NCI-H187 (cell line): Measurements from ENCODE around the gene CEP68.
"Not testable (repeated sequence)": the region's sequence is repeated elsewhere in the genome, so short reads cannot be mapped to it uniquely, and the experiment has no call there.

Experiments
- DNase-seq, 2 experiments: peaks; one replicate each; lab custom pipeline; 2025; lab: John Stamatoyannopoulos, UW

Gene CEP68

DNA sequence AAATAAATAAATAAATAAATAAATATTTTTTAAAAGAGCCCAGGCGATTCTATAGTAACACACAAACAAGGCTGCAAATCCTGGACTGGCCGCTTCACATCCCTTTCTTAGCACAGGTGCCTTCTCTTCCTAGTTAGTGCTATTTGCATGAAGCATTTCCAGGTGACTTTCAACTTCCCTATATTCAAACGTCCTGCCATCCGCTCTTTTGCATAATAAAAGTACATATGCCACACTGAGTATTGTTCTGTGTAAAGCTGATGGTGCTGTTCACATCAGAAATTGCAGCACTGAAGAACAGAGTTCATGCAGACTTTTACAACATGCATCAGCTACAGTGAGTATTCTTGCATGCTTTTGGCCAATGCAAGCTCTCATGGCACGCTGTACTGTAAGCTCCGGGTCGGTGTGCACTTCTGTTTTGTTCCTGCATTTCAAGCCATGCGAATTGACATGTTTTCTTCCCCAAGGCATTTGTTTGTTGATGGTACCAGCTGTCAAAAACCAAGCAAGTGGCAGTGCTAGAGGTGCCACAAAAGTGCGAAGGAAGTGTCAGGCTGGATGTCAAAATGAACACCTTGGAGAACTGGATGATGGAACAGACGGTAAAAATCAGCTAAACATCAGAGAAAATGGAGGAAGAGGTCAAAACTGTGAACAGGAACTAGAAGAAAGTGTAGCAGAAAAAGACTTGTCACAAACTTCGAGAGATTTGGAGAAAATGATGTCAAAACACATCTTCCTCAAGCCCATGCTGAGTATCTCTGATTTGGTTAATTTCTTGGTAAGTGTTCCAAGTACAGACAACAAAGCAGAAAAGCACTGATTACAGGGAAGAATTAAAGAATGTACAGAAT lies 25.5 kb upstream of the CEP68 start:
- DNase-seq: no peak

DNA sequence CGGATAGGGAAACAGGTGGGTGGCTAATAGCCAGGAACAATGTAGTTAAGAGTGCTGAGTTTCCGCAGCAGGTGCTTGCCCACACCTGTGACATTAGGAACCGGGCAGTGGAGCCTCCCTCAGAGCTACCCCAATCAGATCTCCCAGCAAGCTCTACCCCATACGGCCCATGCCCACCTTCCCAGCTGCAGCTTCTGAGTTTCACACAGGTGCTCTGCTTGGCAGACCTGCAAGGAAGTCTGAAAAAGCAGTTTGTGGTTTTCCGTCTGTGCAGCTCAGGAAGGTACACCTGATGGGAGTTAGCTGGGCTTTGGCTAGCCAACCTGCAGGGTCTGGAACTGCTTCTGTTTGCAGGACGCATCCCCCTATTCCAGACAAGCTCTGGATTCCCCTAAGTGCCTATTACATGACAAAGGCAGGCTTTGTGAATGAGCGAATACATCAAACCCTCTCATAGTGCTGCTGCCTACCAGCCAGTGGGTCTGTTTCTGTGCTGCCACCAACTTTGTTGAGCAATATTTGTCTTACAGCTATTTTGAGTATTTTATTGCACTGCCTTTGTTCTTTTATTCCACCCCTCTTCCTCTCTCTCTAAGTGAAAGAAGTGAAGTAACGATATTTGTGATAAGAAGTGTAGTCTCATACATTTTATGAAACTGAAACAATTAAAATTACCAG lies 24.7 kb upstream of the CEP68 start:
- DNase-seq: no peak

DNA sequence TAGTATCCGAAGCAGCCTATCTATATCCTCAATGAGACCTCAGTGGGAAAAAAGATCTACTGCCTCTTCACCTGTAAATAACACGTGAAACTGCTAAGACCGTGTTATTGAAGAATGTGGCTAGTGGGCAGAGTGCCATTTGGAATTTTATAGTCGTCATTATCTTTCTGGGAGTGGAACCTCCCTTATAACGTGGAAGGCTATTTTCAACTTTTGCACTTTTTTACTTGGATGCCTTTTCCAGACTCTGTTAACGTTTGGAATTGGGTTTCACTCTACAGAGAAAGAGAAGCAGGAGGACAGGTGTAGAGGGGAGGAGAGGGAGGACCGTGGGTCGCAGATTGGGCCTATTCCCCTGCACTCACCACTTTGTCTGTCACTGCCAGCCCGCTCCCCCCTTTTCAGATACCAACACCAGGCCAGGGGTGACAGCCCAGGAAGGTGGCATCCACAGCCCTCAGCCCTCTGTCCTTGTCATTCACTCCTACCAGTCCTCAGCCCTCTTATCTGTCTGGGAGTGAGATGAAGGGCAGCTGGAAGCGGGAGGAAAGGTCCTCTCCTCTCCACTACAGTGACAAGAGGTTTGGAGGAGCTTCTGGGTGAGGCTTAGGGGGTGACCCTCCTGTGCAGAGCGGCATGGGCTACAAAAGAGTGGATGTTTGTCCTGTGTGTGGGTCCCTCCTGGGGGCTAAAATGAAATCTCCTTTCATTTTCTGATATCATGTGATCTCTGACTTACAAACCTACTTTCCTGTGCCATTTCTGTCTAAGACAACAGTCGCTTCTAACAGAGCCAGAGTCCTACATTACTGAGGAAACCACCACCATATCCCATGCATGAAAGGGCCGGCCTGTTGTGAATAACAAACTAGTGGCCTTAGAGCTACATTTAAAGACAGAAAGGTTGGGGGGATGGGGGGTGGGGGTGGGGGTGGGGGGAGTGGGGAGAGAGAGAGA lies 23.9 kb upstream of the CEP68 start:
- DNase-seq: no peak

DNA sequence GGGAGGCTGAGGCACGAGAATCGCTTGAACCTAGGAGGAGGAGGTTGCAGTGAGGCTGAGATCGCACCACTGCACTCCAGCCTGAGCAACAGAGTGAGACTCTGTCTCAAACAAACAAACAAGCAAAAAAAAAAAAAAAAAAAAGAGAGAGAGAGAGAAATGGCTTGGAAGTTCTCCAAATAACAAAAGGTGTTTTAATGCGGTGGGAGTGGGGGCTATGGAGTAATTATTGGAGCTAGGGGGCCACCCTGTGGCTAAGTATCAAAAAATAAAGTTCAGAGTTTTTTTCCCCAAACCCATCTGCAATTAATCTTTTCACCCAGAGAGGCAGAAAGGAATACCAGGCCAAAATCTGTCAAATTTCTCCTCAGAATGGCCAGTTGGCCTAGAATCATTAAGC lies 23.0 kb upstream of the CEP68 start:
- no peak for DNase-seq

DNA sequence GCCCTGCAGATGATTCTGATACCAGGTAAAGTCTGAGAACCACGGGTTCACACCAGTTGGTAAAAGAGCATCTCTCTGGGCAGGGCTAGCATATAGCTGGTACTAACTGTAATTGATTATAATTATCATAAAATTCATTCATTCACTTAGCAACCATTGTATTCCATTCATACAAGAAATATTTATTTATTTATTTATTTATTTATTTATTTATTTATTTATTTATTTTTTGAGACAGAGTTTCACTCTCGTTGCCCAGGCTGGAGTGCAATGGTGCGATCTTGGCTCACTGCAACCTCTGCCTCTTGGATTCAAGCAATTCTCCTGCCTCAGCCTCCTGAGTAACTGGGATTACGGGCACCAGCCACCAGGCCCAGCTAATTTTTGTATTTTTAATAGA lies 22.5 kb upstream of the CEP68 start:
- DNase-seq: not testable (repeated sequence)

DNA sequence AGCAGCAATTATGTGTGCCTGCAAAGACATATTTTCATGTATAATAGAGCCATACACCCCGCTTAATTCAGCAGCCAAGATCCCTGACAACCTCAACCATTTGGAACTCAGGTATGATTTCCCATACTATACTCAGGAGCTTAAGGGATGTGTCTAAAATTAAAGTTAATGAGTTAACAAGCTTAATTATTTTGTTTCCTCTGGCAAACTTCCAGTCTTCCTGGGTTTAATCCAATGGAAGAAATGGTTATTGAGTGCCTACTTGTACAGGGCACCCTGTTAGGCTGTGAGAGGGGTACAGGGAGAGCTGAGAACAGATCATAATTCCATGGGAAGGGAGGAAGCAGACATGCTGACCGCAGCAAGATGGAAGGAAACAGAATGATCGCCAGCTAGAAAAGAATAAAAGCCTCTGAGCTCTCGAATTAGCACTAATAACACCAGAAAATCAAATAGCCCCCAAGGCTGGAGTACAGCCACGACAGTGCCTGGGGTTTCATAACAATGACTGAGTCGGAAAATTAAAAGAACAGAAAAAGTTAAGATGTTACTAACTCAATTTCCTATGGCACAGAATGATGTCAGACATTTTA lies 20.8 kb upstream of the CEP68 start:
- no peak for DNase-seq

DNA sequence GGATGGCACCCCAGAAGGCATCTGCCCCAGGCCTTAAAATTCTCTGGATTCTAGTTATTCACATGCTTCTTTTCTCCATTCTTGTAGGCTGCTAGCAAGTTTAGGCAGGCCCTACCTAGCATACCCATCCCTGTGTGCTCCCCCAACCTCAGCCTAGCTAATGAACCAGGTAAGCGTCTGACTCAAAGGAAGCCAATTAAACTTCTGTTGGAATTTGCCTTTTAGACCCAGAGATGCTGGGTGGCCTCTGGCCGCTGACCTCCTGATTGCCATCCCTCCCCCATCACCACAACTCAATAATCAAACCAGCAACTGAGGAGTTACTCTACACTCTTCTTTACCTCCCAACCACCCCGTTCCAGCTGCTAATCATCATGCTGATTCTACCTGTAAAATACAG lies 19.0 kb upstream of the CEP68 start:
- no peak for DNase-seq

DNA sequence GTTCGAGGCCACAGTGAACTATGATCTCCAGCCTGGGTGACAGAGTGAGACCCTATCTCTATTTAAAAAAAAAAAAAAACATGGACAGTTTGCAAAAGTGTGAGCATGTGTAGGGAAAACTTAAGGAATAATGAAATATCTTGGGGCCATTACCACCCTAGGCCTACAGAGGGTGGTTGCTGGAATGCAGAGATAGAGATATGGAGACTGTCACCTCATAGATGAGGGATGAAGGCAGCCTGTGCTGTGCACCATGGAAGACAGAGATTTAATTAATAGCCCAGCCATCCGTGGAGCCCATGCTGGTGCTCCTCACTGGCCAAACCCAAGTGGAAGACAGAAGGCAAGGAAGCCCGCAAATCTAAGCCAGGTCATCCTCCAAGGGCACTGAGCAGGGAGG lies 16.6 kb upstream of the CEP68 start:
- DNase-seq: no peak

DNA sequence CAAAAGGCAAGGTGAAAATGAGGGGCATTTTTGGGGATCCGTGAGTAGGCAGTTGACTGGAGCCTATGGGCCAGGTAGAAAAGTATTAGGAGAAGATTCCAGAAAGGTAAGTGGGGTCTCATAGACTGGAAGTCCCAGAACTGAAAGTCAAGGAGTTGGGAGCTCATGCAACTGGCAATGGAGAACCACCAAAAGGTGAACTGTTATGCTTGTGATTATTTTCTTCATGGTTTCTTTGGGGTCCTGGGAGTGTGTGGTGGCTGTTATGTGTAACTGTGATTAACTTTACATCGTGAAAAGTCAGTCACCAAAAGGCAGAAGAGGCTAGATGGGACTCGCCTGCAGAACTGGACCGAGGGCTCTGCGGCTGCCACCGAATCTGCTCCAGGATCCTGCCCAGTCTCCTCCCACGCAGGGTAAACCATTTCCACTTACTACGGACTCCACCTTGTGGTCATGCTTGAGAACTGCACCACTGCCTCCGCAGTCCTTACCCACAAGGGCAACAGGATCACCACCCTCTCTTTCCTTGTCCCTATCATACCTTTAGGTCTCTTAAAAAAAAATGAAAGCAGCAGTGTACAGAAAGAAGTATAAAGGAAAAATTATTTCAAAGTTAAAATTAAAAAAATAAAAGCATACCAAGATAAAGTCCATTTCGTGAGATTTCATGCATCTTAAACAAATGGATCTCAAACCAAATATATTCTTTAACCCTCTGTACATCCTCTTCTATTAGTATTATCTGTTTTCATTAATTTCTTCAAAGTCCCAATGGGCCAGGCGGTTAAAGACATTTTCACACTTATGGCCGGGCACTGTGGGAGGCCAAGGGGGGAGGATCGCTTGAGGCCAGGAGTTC lies 15.6 kb upstream of the CEP68 start:
- peak; percentile 65 to 82 for DNase-seq

DNA sequence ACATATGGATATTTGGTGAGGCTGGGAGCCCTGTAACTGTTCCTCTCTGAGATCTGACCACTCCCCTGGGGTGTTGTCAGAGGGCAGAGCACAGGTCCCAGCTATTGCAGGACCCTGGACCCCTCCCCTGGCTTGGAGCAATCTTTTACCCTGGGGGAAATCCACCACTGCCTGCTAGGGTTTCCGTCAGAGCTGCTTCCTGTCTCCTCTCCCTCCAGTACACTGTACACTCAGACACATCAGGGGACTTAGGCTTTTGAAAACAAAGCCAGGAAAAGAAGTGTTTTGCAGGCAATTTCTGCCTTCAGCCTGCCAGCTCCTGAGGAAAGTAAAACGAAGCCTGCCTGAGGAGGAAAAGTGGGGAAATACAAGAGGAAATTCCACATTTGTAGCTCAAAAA lies 13.2 kb upstream of the CEP68 start:
- no peak for DNase-seq

DNA sequence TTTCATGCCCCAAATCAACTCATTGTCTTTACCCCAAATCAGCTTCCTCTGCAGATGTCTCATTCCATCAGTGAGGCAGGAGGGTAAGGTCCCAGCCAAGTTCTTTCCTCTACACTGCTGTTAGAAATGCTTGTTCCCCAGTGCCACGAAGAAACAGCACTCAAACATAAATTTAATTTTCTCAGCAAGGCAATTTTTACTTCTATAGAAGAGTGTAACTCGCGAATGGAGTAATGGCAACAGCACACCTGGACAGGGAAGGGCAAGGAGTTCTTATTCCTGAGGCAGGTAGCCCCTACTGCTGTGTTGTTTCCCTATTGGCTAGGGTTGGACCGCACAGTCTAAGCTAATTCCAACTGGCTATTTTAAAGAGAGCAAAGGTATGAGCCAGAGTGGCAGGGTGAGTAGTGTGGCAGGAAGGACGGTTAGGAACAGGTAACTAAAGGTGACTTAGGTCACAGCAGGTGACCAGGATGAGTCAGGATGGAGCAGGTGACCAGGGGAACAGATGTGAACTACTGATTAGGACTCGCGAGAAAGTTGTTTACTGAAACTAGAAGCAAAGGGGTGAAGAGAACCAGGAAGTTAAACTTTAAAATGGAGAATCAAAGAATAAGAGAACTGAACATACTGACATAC lies 12.0 kb upstream of the CEP68 start:
- no peak for DNase-seq

DNA sequence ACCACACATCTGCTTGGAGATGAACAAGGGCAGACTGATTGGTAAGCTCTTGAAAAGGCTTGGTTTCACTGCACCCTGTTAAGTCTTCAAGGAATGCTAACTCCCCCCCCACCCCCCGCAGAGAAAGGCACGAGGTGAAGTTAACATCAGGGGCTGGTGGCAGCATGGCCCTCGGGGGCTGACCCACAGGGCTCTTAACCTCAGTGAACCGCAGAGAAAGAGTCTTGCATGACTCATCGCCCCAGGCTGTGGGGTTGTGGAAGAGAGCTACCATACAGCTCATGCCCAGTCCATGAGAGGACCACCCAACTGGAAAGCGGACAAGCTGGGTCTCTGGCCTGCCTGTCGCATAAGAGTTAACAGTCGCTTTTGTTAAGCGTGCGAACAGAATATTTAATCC lies 10.6 kb upstream of the CEP68 start:
- no peak for DNase-seq

DNA sequence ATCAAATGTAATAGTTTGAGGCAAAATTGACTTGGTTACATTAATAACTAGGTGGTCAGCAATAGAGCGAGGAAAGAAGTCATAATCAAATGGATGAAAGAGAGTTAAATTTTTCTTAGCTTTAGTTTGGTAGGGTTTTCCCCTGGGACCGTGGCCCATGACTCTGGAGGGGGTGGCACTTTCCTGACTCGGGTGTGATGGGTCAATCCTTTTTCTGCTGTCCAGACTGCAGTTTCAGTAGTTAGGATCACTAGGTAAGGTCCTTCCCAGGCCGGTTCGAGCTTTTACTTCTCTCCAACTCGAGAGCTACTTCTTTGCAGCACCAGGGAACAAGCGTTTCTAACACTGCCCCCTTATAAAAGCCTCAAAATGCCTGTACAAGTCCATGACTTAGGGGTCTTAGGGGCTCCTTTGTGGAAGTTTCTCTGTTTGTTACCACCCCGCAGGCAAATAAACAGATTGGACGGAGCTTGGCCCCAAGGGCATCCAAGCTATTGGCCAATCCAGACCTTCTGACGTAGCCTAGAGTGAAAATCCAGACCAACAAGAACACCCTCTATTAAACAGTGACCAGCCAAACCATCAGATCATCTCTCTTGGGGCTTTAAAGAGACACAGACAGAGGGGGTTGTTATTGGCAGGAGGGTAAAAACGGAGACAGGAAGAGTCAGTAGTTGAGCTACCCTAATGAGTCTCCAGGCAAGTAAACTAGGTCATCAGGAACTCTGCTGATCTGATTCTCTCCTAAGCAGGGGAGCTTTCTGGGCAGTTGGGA lies 9.4 kb upstream of the CEP68 start:
- DNase-seq: no peak

DNA sequence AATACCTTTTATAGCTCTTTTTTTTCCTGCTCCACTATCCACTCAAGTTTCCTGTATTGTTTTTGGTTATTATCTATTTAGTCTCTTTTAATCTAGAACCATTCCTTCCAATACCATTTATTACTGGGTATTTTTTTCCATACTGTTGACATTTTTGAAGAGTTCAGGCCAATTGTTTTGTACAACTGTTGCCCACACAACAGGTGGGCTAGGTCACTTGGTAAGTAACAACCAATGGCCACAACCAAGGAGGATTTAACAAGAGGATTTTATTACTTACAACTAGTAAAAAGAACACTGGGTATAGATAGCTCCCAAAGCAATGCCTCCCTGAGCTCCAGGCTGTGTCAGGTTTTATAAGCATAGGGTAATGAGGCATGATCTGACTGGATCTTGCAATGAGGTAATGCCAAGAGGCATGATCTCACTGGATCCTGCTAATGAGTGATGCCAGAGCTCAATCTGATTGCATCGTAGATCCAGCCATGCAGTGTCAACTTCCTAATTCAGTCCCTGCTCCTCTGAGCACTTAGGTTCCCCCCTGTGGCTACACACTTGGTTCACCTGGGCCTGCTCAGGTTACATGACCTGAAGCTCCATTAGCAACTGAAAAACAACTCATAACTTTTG lies 7.1 kb upstream of the CEP68 start:
- peak in 1 of 2 experiments; percentile 14 for DNase-seq

DNA sequence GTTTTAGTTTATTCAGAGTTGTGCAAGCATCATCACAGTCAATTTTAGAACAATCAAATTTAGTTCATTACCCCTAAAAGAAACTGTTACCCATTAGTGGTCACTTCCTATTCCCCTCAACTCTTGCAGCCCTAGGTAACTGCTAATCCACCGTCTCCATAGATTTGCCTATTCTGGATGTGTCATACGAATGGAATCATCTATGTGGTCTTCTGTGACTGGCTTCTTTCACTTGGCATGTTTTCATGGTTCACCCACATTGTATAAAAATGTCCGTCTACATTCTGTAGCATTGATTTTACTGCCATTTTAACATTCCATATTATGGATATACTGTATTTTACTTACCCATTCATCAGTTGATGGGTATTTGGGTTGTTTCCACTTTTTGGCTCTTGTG lies 5.3 kb upstream of the CEP68 start:
- DNase-seq: no peak

DNA sequence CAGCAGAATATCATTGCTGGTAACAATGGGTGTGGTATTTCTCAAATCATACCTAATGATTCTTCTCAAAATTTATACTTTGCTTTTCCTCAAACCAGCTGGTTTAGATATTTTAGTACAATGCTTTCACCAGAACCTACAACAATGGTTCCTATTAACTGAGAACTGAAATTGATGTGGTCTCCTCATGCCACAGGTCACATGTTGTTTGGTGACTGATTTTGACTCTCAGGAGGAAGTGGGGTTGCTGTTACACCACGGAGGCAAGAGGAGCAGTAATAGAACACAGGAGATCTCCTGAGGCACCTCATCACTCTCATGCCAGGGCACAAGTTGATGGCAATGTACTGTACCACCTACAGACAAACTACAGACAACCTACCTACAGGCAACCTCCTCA lies 3.0 kb upstream of the CEP68 start:
- DNase-seq: no peak

DNA sequence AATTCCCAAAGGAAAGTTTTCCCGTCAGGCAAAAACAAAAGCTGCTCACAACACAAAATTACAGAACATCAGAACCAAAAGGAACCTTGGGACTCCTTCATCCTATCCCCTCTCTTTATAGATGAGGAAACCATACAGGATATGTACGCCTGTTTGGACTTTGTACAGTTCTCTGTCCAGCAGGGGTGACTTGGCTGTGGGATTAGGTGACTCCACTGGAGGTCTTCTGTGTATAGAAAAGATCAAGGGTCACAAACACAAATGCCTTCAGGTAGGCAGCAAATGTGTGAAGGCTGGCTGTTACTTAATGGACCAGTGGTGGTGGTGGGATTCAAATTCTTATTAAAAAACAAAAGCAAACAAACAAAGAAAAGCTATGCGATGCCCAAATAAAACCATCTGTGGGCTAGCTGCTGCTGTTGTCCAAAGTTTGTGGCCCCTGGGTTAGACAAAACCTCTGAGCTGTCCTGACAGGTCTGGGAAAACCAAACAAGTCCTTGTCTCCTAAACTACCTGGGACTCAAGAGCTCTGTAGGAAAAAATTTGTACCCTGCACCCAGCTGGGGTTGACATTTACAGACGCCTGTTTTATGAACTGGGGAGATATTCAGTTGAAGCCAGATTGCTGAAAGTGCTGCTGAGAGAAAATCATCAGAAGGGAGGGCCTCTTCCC lies 1.3 kb upstream of the CEP68 start:
- no peak for DNase-seq

DNA sequence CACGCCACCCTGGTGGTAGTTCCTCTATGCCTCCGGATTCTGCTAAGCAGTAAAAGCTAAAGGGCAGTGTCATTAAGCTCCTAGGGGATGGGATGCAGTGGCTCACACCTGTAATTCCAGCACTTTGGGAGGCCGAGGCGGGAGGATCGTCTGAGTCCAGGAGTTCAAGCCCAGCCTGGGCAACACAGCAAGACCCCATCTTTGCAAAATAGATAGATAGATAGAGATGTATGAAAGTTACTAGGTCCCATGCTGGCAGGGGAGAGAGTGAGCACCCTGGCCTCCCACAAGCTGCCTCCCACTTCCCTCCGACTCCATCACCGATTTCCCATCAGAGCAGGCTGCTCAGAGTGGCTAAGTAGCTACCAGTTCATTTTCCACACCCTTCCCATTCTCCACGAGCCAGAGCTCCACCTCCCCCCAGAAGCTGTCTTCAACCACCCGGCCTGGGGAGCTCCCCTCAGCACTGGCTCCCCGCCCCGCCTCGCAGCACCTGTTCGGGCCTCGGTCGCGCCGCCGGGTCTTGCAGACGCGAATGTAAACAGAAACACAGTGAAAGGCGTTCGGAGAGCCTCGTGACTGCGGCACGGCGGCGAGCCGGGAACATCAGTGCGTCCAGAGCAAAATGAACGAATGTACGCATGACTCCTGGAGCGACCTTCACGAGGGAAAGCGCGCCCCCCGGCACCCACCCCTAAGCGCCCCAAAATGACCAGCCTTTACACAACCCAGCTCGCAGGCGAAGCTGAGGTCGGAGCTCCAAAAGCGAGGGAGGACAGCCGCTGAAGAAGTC lies 598 bp upstream of the CEP68 start:
- peak in 1 of 2 experiments; percentile 73 for DNase-seq
